HG02798 (cell line): ENCODE measurements around the gene TP53BP2.
"Not testable (repeated sequence)": the region's sequence is repeated elsewhere in the genome, so short reads cannot be mapped to it uniquely, and the experiment has no call there.

Source experiments
- ATAC-seq: cut with Tn5 transposase; IDR thresholded peaks from one replicate; pipeline ENCODE4 v1.9.1; 2021; ENCODE audit warnings: mild to moderate bottlenecking; ENCODE audit not compliant: unreplicated experiment, poor library complexity

Gene TP53BP2

GRCh38 chr1:223750730-223751570 lies 94.8 kb downstream of the TP53BP2 start:
- ATAC-seq: no peak

GRCh38 chr1:223748773-223749733 lies 96.7 kb downstream of the TP53BP2 start:
- ATAC-seq: peak; percentile 82

GRCh38 chr1:223748405-223748772 lies 97.4 kb downstream of the TP53BP2 start:
- ATAC-seq: peak; percentile 33

GRCh38 chr1:223747838-223748335 lies 97.9 kb downstream of the TP53BP2 start:
- no peak for ATAC-seq

GRCh38 chr1:223745731-223746130 lies 100.0 kb downstream of the TP53BP2 start:
- ATAC-seq: no peak

GRCh38 chr1:223742856-223743517 lies 102.8 kb downstream of the TP53BP2 start:
- no peak for ATAC-seq

GRCh38 chr1:223741861-223742260 lies 103.9 kb downstream of the TP53BP2 start:
- ATAC-seq: no peak

- ATAC-seq: not testable (repeated sequence)
These were observed 105.6 kb downstream of the TP53BP2 start for GRCh38 chr1:223740038-223740736.

- no peak for ATAC-seq
These were observed 106.2 kb downstream of the TP53BP2 start for GRCh38 chr1:223739366-223740037.

- no peak for ATAC-seq
These were observed 107.0 kb downstream of the TP53BP2 start for GRCh38 chr1:223738465-223739365.

- ATAC-seq: no peak
These were observed 108.4 kb downstream of the TP53BP2 start for GRCh38 chr1:223737342-223737741.

- not testable (repeated sequence) for ATAC-seq
These were observed 109.1 kb downstream of the TP53BP2 start for GRCh38 chr1:223736638-223737037.

- no peak for ATAC-seq
These were observed 111.6 kb downstream of the TP53BP2 start for GRCh38 chr1:223733898-223734852.

GRCh38 chr1:223732993-223733798 lies 112.6 kb downstream of the TP53BP2 start:
- no peak for ATAC-seq

- ATAC-seq: no peak
These were observed 114.5 kb downstream of the TP53BP2 start for GRCh38 chr1:223731133-223731770.
